NCI-H146 treated with DMSO at 0.1 percent for 48 hours (cell line): ENCODE data around the gene TATDN2.
A peak's percentile ranks its signal among the peaks of the same experiment; 100 is the strongest.

ENCODE experiments used
- DNase-seq: peaks from one replicate; lab custom pipeline; 2025; ENCODE audit not compliant: unreplicated experiment; lab: John Stamatoyannopoulos, UW

TATDN2 gene, protein sequence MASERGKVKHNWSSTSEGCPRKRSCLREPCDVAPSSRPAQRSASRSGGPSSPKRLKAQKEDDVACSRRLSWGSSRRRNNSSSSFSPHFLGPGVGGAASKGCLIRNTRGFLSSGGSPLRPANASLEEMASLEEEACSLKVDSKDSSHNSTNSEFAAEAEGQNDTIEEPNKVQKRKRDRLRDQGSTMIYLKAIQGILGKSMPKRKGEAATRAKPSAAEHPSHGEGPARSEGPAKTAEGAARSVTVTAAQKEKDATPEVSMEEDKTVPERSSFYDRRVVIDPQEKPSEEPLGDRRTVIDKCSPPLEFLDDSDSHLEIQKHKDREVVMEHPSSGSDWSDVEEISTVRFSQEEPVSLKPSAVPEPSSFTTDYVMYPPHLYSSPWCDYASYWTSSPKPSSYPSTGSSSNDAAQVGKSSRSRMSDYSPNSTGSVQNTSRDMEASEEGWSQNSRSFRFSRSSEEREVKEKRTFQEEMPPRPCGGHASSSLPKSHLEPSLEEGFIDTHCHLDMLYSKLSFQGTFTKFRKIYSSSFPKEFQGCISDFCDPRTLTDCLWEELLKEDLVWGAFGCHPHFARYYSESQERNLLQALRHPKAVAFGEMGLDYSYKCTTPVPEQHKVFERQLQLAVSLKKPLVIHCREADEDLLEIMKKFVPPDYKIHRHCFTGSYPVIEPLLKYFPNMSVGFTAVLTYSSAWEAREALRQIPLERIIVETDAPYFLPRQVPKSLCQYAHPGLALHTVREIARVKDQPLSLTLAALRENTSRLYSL

DNA sequence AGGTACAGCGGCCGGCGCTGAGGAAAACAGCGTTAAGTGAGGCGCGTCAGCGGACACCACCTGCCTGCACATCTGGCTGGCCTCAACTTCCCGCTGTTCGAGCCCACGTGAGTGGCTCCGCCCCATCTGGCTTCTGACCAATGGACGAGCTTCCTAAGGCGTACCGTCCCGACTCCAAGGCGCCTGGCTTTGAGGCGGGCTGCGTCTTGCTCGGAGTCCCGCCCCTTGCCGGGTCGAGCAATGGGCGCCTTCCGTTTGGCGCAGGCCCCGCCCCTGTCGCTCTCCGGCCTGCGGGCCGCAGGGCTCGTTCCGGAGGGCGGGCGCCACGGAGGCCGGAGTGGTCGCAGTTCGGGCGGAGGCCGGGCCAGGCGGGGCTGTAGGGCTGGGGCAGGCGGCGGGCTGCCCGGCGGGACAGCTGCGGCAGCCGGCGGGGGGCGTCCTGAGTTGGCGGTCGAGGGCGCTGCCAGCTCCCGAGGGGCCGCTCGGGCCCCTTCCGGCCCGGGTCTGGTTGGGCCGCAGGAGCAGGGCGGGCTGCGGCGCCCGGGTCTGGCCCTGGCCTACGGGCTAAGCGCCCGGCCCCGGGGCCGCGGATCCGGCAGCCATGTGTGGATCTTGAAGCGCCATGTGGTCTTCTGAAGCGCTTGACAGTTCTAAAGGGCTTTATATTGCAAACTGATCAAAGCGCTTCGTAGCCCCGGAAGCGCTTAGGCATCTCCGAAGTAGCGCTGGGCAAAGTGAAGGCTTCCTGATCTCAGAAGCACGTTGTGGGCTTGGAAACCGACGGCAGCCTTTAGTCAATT is at the start of gene TATDN2:
Gene TATDN2 (plus strand): TSS at position 276 of the 800 bp plus-strand sequence. CDS start 742 bp downstream, outside the sequence.
- peak; percentile 80 for DNase-seq

DNA sequence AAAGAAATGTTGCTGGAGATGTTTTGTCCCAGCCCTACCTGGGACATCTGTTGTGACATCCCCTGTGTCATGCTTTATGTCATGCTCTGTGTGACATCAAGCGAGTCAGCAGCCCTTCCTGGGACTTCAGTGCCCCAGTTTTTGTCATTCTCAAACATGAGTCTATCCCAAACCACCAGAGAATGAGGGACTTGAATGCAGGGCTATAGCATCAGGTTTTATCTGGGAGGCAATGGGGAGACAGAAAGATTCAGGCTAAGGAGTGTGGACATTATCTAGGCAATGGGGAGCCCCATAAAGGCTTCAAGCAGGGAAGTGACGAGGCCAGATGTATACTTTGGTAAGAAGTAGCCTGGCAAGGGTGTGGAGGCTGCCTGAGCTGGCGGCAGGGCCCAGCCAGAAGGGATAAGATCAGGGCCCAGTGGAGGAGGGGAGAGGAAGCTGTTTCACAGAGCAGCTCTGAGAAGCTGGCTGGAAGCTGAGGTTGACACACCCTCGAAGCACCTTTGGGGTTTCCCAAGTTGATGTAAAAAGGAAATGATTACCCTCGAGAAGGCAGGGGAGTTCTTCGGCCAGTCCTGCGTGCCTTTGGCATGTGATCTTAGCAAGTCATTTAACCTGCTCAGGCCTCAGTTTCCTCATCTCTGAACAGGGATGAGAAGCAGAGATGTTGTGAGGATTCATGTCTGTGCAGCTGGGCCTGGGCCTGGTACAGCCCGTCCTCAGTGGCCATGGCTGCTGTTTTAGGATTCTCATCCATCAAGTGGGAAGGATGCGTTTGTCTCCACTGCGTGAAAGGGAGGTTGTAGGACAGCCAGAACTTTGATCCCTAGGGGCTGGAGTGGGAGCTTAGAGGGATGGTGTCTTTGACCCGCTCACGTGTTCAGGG is 49.3 kb upstream of the TATDN2 start:
- no peak for DNase-seq

DNA sequence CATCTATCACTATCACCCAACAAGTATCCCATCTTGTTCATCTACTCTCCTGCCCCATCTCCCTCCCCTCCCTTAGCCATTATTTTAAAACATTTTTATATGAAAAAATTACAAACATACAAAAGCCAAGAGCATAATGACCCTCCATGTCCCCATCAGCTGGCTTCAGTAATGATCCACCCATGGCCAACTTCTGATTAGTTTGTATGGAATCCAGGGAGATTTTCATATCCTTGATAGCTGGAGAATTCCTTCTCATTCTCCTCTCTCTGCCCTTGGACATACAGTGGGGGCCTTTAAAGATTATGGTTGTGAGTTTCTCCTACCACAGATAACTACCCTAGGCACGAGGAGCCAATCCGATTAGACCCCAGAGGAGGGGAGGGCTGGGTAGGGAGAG is 43.3 kb upstream of the TATDN2 start:
- DNase-seq, result no peak

DNA sequence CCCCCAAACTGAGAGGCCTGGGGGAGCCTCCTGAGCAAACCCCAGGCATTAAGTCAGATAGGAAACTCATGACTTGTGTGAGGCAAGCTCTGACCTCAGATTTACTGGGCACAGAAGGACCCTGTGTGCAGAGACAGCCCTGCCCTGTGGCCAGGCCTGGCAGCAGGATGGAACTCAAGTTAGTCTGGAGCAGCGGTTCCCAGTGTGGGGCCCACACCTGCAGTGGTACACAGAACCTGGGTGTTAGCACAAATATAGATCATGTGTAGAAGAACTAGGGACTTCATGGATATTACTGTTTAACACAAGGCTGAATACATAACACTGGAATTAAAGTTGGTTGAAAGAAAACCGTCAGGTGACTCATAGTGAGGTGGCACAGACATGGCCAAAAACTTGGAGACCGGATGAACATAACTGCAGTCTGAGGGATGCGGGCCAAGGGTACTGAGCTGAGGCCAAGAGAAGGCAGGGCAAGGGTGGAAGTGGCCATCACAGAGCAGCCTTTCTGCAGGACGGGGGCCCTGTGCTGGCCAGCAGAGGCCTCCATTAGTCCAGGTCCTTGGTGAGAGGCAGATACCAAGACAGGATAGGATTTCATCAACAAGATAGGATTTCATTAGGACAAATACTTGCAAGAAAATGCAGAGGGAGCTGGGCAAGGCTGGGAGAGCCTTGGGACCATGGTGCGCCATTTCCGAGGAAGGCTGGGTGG is 42.7 kb upstream of the TATDN2 start:
- no peak for DNase-seq

DNA sequence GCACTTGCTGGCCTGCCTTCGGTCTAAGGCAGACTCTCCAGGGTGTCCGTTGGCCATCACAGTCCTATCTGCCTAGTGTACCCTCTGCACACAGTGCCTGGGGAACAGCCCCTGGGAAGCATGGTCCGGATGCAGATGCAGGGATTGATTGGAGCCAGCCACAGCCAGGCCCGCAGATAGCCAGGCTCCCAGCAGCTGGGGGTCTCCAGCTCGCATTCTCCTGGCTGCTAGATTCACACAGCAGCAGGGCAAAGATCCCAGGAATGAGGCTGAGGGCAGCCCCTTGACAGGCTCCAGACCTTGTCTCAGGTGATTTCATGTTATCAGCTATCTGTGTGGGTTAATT is 42.1 kb upstream of the TATDN2 start:
- DNase-seq, result no peak

DNA sequence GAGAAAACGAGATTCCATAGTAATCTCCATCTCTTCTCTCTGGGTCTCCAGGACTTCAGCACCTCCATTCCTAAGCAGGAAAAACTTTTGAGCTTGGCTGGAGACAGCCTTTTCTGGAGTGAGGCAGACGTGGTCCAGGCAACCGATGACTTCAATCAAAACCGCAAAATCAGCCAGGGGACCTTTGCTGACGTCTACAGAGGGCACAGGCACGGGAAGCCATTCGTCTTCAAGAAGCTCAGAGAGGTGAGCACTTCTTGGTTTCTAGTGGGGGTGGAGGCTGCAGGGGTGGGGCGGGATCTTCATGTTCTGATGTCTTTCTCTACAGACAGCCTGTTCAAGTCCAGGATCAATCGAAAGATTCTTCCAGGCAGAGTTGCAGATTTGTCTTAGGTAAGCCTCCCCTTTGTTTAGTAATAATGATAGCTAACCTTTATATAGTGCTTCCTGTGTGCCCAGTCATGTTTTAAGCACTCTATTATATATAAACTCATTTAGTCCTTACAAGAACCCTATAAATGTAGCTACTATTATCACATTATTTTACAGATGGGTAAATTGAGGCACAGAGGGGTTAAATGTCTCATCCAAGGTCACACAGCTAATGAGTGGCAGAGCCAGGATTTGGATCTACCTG is 35.0 kb upstream of the TATDN2 start:
- DNase-seq, result no peak

DNA sequence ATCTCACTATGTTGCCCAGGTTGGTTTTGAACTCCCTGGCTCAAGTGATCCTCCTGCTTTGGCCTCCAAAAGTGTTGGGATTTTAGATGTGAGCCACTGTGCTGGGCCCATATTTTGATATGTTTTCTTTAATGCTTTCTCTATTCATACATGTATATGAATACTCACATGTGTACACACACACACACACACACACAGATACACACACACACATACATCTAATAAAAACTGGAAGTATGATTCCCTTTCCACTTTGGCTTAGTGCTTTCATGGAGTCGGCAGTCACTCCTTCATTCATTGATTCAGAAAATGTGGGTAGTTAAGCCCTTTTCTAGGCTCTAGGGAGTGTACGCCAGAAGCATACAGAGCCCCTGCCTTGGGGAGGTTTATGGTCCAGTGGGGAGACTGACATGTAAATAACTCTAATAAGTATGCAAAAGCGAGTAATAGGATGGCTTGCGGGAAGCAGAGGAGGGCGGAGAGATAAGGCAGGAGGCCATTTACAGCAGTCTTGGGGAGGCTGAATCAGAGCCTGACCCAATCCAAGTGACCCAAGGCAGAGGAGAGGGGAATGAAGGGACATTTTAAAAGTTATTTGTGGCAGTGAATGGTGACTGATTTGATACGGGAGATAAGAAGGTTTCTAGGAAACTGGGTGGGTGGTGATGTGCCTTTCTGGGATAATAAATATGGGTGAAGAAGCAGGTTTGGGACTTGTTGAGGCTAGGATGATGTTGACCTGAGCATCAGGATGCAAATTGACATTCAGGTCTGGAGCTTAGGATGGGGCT is 32.5 kb upstream of the TATDN2 start:
- no peak for DNase-seq

DNA sequence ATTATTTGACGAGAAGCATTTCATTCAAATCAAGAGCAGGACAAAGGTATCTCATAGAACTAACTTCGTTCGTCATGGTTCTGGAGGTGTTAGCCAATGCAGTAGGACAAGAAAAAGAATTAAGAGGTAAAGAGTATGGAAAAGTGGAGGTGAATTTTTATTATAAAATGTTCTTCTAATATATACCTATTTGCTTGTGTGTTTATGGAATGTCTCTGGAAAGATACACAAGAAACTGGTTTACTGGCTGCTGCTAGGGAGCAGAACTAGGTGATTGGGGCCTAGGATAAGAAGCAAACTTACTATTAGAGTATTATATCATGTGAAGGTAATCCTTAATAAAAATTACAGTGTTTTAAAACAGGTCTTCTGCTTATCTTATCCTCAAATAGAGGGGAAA is 30.9 kb upstream of the TATDN2 start:
- DNase-seq, result no peak

DNA sequence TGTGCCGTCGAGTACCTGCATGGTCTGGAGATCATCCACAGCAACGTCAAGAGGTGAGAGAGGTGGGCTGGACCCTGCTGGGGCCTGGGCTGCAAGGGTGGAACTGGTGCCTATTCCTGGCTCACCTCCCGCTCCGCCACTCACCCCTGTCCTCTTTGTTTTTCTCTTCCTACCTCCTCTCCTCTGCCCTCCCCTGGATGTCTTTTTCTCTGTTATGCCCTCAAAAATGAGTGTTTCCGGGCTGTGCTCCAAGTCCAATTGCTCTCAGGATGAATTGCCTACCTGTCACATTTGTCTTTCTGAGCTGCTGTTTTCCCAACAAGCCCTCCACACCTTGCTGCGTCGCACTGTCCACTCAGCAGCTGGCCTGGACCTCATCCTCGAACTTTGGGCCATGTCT is 28.5 kb upstream of the TATDN2 start:
- peak; percentile 56 for DNase-seq

DNA sequence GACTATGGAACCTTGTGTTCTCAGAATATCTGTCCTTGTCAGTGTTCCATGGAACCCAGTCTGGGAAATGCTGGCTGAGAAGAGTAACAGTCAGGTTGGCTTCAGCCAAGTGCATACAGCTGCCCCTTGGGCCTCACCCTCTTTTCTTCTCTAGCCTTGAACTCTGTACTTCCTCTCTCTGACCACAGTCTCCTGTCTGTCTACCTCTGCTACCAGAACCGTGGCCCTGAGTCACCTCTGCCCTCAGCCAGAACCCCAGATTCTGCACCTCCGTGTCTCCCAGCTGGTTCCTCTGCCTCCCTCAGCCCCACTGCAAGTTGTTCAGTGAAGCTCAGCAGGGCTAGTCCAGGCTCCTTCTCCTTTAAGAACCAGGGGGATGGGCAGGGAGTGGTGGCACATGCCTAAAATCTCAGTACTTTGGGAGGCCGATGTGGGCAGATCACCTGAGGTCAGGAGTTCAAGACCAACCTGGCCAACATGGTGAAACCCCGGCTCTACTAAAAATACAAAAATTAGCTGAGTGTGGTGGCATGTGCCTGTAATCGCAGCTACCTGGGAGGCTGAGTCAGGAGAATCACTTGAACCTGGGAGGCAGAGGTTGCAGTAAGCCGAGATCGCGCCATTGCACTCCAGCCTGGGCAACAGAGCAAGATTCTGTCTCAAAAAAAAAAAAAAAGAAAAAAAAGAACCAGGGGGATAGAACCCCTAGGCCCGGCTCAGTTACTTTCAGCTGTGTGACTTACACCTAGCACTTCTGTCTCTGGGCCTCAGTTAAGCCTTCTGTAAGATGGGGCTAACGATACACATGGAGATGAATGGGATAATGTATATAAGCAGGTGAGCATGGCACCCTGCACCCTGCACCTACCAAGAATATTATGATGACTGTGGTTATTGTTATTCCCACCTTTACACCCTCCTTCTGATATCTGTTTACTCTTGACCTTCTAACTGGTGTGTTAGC is 24.3 kb upstream of the TATDN2 start:
- DNase-seq, result no peak

DNA sequence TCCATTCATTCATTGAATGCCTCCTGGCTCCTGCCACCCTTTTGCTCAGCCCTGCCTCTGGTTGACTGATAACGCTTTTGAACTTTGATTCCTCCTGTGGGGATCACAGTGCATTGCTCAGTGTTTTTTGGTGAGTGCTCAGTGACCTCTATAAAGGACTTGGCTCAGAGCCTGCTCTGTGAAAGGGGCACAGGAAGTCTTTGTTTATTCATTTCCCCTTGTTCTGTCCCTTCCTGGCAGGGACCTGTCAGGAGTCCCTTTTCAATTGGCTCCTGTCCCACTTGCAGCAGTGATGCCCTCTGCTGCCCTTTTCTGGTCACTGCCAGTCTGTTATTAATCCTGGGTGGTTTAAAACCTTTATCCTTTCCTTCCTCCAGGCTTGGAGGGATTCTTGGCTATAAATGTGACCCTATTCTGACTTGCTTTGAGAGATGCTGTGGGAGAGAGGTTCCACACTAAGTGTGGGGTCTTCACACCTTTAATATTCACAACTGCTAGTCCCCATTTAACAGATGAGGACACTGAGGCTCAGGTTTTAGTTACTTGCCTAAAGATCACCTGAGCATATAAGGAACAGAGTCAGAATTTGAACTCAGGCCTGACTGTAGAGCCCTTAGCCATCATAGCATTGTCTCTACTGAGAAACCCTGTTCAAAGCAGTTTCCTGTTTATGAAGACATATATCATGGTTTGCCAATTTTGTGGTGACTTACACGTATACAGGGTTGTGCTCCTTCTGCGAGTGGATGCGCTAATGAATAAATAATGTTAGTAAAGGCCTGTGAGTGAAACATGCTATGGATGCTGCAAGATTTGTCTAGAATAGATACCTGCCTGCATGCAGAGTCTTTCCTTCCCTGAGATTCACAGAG is 23.2 kb upstream of the TATDN2 start:
- peak; percentile 60 for DNase-seq

DNA sequence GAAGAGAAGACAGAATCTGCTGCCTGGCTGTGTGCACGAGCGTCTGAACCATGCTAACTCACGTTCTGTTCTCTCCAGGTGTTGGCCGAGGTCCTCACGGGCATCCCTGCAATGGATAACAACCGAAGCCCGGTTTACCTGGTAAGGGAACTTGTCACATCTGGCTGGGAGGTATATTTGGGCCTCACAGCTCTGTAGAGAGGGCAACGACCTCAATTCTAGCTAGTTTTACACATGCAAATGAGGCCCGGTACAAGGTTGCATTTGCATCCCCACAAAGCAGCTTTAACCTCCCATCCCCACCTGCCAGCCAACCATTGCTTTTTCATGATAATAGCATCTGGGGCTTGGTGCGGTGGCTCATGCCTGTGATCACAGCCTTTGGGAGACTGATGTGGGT is 22.0 kb upstream of the TATDN2 start:
- DNase-seq, result no peak

DNA sequence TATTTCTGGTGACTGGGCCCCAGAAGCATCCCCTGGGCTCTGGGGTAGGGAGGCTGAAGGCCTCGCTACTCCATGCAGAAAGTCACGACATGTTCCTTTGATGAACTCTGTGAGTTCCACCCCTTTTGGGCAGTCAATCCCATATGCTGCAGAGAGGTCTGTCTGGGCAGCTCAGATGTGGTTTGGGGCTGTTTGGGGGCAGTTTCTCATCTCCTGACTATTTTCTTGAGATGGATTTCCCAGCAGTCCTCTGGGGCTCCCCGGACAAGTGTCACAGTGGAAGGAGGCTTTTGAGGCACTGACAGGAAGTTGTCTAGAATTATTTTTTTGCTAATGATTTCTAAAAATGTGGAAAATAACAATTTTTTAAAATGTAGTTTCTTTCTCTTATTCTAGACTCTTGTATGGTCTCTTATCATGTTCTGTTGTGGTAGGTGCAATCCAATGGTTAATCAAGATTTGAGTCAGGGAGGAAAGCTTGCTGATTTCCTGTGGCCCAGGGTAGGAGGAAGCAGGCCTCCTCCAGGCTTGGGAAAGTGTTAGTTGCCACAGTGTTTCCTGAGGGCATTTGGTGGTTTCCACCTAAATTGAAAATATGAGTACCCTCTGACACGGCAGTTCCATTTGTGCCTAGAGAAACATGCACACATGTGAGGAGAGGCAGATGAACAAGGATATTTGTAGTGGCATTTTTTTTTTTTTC is 19.9 kb upstream of the TATDN2 start:
- DNase-seq, result no peak

DNA sequence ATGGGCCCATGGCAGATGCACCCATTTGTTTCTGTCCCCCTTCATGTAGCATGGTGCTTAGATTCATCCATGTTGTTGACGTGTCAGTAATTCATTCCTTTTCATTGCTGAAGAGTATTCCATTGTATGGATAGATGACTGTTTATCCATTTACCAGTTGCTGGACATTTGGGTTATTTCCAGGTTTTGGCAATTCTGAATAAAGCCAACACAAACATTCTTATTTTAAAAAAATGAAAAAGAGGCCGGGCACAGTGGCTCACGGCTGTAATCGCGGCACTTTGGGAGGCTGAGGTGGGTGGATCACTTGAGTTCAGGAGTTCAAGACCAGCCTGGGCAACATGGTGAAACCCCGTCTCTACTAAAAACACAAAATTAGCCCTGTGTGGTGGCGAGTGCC is 18.7 kb upstream of the TATDN2 start:
- no peak for DNase-seq

DNA sequence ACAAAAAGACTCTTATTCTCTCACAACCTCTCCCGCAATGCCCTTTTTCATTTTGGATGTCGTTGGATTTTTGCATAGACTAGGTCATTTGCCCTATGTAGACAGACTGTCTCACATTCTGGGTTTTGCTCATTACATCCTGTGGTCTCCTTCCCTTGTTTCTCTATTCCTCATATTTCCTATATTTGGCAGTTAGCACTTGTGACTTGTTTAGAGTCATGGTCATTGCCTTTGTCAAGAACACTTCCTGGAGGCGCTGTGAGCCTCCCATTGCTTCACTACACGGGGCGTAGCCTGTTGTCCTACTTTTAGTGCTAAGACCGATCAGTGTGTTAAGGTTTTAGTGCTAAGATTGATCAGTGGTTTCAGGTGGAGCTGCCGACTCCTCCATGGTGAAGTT is 16.1 kb upstream of the TATDN2 start:
- no peak for DNase-seq

DNA sequence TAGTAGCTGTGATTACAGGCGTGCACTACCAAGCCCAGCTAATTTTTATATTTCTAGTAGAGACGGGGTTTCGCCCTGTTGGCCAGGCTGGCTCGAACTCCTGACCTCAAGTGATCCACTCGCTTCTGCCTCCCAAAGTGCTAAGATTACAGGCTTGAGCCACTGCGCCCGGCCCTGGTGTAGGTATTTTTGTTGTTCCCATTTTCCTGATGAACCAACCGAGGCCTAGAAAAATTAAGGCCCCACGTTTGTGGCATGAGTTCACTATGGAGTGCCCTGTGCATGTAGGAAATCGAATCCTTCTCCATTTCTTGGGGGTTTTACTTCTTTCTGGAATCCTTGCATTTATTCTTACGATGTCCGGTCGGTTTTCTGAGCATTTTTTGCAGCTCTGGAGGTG is 14.3 kb upstream of the TATDN2 start:
- DNase-seq, result no peak
